Motor neuron (in vitro differentiated cells): ENCODE results near the gene SEMA6A. TPM values are rescaled to one million over a fixed set of nuclear protein-coding genes. Genes with fewer than 3 reads are reported as not detected.

Experiments used
- ATAC-seq, 8 experiments: fragments of 200-7000 bp; cut with Tn5 transposase; replicated peaks in 6 of 8; 2 replicates each; pipeline ENCODE4 v1.8.0; 2021; ENCODE audit warnings: mild to moderate bottlenecking in 8 of 8, moderate library complexity in 8 of 8
- H3K27ac ChIP-seq, 2 donors: fragments of 250-450 bp; sonication (Bioruptor Pico); 2 replicates each; pipeline ENCODE4 v1.9.0; 2021; ENCODE audit warnings: antibody characterized with exemption in 2 of 2, mild to moderate bottlenecking in 2 of 2, moderate library complexity in 1 of 2
- H3K4me1 ChIP-seq, 2 donors: fragments of 250-450 bp; sonication (Bioruptor Pico); replicated peaks in 1 of 2; 2 replicates each; pipeline ENCODE4 v1.6.1; 2021; ENCODE audit warnings: antibody characterized with exemption in 2 of 2, mild to moderate bottlenecking in 2 of 2, moderate library complexity in 1 of 2
- H3K4me3 ChIP-seq, 5 donors: fragments of 250-450 bp; sonication (Bioruptor Pico); 2 replicates each; pipeline ENCODE4 v1.9.0; 2021; ENCODE audit warnings: antibody characterized with exemption in 5 of 5, mild to moderate bottlenecking in 5 of 5, moderate library complexity in 4 of 5
- WGBS, 10 experiments: fragments of 450-650 bp; shearing (Covaris generic); methylation state at CpG; one replicate each; pipeline ENCODE4 v1.0.0; 2022; 5-methylcytosine and 5-hydroxymethylcytosine counted together
- in situ Hi-C, 9 experiments: fragments of 400-800 bp; cut with MboI; loops; one replicate each; pipeline ENCODE4 v1.15.0; 2021; ENCODE audit warnings: low sequenced_read_pairs in 9 of 9, low pct_unique_long_range_greater_than_20kb in 2 of 9; ENCODE audit not compliant: unreplicated experiment in 9 of 9
- total RNA-seq, 8 experiments: library from RNA; unstranded; fragments of 300-600 nt; gene quantifications; 2 replicates each; pipeline versions ENCODE4 v1.2.3 to v1.2.4, GENCODE V29; 2022

SEMA6A gene
- total RNA-seq, 8 experiments from 2014 or later, result 2.6 to 35.9 (median 20.0) TPM

DNA sequence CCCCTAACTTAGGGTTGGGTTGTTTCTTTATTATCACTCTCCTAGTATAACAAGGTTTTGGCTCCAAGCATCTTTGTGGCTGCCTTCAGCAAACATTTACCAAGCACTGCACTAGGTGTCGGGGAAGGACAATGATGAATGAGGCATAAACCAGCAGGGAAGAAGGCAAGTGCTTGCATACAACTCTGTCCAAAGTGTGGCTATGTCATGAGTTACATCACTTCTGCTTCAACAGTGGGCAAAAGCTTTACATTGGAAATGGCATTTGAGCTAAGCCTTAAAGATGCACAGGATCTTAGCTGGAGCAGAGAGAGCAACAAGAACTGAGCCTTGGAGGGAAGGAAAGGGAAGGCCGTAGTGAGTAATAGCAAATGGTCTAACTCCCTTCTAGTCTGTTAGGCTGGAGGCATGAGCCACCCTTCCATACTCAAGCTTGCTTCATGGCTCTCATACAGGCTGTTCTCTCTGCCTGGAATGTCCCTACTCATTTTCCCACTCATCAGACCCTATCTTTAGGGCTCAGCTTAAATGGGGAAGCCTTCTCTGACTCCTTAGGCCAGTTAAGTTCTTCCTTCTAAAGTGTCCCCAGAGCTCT lies 121.8 kb downstream of the SEMA6A start:
- in situ Hi-C loops, result no loop called here
- H3K27ac ChIP-seq, result no peak overlapping the region
- peak in 5 of 8 experiments; percentile 42 to 82 (median 51) for ATAC-seq
- H3K4me3 ChIP-seq, result no peak overlapping the region
- WGBS, 10 experiments, result 17 to 100% (median 60%) methylated on average over 1 of the region's 2 CpGs; no CpG with 5 or more reads in 4 of the 10 experiments
- H3K4me1 ChIP-seq, result peaks cover 58 to 71% of the 10 kb centered on the region in 2 donors

DNA sequence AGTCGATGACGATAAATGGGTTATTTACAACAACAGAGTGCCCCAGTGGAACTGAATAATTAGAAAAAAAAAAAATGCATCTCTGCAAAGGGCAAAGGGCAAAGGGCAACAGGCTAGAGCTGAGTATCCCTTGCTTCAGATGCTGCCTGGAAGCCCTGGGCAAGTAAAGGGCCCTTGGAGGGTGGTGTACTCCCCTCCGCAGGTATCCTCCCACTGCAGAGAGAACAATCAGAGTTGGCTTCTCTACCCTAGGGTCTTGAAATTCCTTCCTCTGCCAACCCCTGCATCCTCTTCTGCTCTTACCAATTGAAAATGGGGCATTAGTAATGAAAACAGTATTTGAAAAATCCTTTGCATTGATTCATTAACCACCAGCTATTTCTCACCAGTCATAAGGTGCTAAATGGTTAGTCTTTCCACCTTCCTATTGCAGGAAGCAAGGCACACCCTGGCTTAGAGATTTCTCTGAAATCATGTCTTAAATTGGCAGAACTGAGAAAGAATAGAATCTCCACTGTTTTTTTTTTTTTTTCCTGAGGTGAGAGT lies 122.6 kb downstream of the SEMA6A start:
- H3K4me3 ChIP-seq, result no peak overlapping the region
- no peak for ATAC-seq
- H3K4me1 ChIP-seq, result peaks cover 58 to 64% of the 10 kb centered on the region in 2 donors
- WGBS, 10 experiments, result 60 to 100% (median 91%) methylated on average over 1 to 3 of the region's 3 CpGs
- in situ Hi-C loops, result no loop called here
- H3K27ac ChIP-seq, result no peak overlapping the region

DNA sequence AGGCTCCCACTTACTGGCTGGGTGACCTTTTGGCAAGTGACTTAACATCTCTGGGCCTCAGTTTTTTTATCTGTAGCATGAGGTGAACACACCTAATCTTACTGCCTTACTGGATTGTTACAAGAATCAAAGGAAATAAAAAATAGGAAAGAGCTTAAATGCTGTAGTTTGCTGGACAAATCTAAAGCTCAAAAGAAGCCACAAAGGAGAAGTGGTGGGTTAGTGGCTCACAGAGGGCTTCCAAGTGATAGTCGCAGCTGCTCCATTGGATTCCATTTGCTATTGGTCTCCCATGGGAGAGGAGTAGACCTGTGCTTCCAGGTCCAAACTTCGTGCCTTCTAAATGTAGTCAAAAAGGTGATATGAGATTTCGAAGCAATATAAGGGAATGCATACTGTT lies 123.6 kb downstream of the SEMA6A start:
- no peak for ATAC-seq
- no peak overlapping the region for H3K4me3 ChIP-seq
- 86 to 100% (median 100%) methylated on average over 1 to 3 of the region's 3 CpGs; no CpG with 5 or more reads in 3 of the 10 experiments for WGBS, 10 experiments
- H3K4me1 ChIP-seq, result peaks cover 53 to 55% of the 10 kb centered on the region in 2 donors
- in situ Hi-C loops, result no loop called here
- no peak overlapping the region for H3K27ac ChIP-seq

DNA sequence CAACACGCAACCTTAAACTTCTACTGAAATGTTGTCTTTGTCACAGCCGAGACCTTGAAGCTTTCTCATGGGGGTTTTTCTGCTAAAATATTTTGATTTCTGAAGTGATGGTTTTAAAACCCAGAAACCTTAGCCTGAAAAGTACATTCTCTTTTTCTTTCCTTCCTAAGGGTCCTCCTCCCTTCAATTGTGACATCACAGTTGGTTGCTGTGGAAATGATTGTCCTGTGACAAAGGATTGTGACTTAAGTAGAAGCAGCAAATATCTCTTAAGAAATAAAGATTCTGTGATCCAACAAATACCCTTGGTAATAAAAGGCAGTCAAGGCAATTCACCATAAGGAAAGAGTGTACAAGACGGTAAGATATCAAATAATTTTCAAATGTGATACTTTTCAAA lies 125.2 kb downstream of the SEMA6A start:
- Histone ChIP-seq H3K4me1 (peaks cover 46 to 54% of the 10 kb centered on the region in 2 donors), H3K27ac (no peak overlapping the region), H3K4me3 (no peak overlapping the region)
- 73 to 100% (median 83%) methylated on average over 1 to 3 of the region's 3 CpGs; no CpG with 5 or more reads in 1 of the 10 experiments for WGBS, 10 experiments
- no peak for ATAC-seq
- in situ Hi-C loops, result no loop called here

DNA sequence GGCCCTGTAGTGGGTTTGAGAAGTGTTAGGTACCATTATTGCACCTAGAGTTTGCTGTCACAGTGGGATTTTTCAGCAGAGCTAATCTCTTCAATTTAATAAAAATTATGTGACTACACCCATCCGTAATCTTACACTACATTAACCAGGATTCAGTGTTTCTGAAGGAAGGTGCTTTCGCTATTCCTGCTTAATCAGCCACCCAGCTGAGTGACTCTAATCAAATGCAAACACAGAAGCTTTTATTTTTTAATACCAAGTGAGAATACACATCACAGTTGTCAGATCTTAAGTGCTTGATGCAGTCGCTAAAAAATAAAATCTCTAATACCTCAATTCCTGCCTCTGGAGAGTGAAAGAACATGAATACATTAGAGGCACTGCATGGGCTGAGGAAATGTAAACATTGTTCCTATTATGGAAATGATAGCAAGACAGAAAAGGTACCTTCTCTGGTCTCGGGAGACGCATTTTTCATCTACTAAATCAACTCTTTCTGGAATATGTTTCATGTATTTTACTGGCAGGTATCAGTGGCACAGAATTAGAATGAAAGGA lies 125.7 kb downstream of the SEMA6A start:
- no peak overlapping the region for H3K4me3 ChIP-seq
- H3K4me1 ChIP-seq, result peaks cover 46 to 54% of the 10 kb centered on the region in 2 donors
- ATAC-seq, result peak in 6 of 8 experiments; percentile 13 to 67 (median 50)
- in situ Hi-C loops, result no loop called here
- 20 to 100% (median 50%) methylated on average over 1 to 5 of the region's 5 CpGs for WGBS, 10 experiments
- H3K27ac ChIP-seq, result no peak overlapping the region

DNA sequence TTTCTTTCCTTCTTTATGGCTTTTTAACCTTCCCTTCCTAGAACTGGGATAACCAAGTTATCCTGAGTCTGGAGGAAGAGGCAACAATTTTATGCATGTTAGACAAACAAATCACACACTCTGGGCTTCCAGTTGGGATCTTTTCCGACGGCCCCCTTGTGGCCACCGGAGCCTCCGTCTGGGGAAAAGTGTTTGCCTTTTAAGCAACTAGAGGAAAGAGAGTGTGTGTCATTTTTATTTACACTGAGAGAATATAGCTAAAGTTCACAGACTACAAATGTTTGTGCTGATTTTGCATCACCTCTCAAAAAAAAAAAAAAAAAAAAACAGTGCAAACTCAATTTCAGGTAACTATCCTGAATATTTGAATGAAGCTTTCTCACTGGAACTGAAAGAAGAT lies 126.2 kb downstream of the SEMA6A start:
- no peak for ATAC-seq
- no peak overlapping the region for H3K27ac ChIP-seq

DNA sequence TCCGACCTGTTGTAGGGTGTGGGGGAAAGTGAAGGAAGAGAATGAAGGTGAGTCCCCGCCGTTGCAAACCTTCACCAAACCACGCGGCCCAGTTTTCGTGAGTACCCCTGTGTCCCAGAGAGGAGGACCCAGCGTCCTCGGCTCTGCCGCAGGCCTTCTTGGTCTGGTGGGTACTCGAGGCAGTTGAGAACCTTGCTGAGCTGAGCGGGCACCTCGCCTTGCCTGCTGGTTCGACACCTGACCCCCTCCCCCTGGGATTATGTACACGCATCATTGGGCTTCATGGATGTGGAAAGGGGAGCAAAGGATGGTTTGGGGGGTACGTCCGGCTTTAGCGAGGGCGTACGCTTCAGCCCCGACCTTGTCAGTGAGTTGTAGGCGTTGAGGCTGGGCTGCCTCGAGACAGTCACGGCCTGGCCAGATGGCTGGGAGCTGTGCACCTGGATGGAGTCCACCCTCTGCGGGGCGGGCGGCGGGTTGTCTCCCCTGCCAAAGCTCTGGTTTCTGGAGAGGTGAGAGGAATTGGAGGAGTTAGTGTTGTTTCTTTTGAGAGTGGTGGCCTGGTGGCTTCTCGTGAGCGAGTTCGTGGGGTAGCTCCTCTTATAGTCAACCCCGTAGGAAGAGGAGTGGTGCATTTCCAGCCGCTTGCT lies 128.1 kb downstream of the SEMA6A start:
- H3K4me3 ChIP-seq, result no peak overlapping the region
- H3K27ac ChIP-seq, result no peak overlapping the region
- WGBS, 10 experiments, result 93 to 100% (median 99%) methylated on average over 2 to 11 of the region's 32 CpGs; no CpG with 5 or more reads in 2 of the 10 experiments
- in situ Hi-C loops, result no loop called here
- H3K4me1 ChIP-seq, result peaks cover 44 to 57% of the 10 kb centered on the region in 2 donors
- no peak for ATAC-seq

More for the DNA sequence above, 126.2 kb downstream of the SEMA6A start:
- Histone ChIP-seq H3K4me3 (no peak overlapping the region), H3K4me1 (peaks cover 45 to 54% of the 10 kb centered on the region in 2 donors)
- 73 to 100% (median 85%) methylated on average over 1 to 4 of the region's 4 CpGs; no CpG with 5 or more reads in 4 of the 10 experiments for WGBS, 10 experiments
- in situ Hi-C loops, result no loop called here

DNA sequence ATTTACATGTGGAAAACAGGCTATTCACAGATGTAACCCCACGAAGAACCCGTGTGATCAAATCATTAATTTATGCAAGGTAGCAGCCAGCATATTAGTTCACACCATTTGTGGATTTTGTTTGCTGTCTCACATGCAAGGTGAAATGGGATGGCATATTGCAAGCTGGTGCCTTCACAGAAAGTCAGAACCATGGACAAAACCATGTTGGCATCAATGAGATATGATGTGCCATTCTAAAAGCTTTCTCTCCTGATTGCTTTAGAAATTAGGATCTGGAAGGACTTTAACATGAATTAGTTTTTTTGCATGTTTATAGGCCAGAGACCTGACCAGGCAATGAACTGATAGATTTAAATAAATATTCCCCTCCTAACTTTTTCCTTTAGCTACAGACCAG lies 129.3 kb downstream of the SEMA6A start:
- Histone ChIP-seq H3K27ac (no peak overlapping the region), H3K4me3 (no peak overlapping the region), H3K4me1 (peaks cover 56 to 65% of the 10 kb centered on the region in 2 donors)
- 20 to 100% (median 94%) methylated on average over 1 to 2 of the region's 2 CpGs; no CpG with 5 or more reads in 2 of the 10 experiments for WGBS, 10 experiments
- in situ Hi-C loops, result no loop called here
- no peak for ATAC-seq

DNA sequence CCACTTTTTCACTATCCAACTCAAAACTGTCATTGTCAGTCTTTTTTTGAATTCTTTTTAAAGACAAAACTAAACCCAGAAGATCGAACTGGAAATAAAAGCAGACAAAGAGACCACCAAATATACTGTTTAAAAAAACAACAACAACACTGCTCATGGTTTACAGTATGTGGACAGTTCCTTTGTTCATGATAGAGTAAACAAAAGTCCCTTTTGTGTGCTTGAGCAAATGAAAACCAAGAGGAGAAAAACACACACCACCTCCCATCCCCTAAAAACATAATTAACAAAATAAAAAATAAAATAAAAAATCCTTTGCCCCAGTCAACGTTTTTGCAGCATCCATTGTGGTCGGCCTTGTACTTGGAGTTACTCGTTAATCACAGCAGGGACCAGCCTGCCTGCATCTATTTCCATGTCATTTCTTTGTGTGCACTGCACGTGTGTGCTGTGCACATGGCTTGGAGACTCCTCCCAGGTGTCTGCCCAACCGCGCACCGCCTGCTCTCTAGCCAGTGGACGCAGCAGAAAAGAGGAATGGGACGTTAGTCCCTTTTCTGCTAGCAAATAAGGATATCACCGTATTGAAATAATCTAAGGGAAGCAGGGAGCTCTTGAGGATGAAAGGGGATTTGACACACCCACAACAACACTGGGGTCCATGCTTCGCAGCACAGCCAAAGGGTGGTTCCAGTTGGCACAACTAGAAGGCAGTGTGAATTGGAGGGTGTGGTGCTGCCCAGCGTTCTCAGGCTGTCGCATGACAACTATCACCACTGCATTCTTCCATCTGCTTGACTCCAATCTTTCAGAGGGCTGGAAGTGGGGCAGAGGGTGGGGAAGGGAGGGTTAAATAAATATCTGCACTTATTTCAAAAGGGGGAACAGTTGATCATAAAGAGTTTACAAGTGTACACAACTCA lies 130.0 kb downstream of the SEMA6A start:
- peak in 7 of 8 experiments; percentile 28 to 80 (median 74) for ATAC-seq
- H3K4me1 ChIP-seq, result peaks cover 60 to 68% of the 10 kb centered on the region in 2 donors
- no peak overlapping the region for H3K27ac ChIP-seq
- no peak overlapping the region for H3K4me3 ChIP-seq
- in situ Hi-C loops, result no loop called here
- WGBS, 10 experiments, result 0 to 72% (median 52%) methylated on average over 1 to 11 of the region's 14 CpGs

DNA sequence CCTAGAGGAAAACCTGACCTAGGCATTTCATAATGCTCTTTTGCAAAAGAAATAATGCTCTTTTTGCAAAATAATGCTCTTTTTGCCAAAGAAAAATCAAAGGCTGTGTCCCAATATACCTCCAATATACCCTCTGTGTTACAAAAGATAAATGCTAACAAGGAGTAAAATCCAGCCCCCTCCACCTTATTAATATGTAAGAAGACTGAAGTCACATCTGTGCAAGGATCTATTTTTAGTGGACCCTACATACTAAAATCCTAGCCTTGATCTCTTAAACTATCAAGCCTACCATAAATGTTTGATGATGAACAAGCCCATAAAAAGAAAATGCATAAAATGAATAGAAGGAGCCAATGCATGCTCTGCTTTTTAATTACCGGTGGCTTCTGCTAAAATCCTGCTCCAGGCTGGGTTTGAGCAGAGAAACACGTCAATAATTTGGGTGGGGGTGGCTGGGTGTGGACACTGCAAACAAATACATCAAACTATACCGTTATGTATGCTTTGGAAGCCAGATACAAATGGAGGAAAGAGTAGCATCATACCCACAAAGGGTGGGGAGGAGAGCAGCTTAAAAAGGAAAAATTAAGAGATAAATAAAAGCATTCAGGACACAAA lies 131.6 kb downstream of the SEMA6A start:
- H3K27ac ChIP-seq, result no peak overlapping the region
- in situ Hi-C loops, result no loop called here
- H3K4me3 ChIP-seq, result no peak overlapping the region
- peak in 4 of 8 experiments; percentile 30 to 91 (median 52) for ATAC-seq
- H3K4me1 ChIP-seq, result peaks cover 59 to 68% of the 10 kb centered on the region in 2 donors
- 9 to 81% (median 54%) methylated on average over 1 to 3 of the region's 3 CpGs; no CpG with 5 or more reads in 2 of the 10 experiments for WGBS, 10 experiments

DNA sequence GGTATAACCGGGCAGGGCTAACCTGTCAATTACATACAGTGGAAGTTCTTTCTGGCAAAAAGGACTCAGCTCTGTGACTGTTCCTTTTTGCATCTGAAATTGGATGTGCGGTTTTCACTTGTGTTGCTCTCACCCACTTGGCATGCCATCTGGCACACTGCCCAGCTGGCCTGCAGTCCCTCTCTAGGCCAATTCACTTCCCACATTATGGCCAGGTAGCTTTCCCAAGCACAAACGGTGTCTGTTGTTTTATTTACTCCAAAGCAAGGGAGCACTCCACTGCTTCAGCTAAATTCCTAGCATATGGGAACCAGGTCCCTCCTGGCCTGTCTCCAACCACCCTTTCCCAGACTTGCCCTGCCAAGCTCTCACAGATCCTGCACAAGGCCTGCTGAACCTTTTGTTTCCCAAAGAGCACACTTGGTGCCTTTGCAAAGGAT lies 132.5 kb downstream of the SEMA6A start:
- 36 to 86% (median 82%) methylated on average over 1 to 2 of the region's 3 CpGs; no CpG with 5 or more reads in 6 of the 10 experiments for WGBS, 10 experiments
- peak in 2 of 8 experiments; percentile 12 to 35 for ATAC-seq
- in situ Hi-C loops, result no loop called here
- Histone ChIP-seq H3K27ac (no peak overlapping the region), H3K4me1 (peaks cover 59 to 68% of the 10 kb centered on the region in 2 donors), H3K4me3 (no peak overlapping the region)

DNA sequence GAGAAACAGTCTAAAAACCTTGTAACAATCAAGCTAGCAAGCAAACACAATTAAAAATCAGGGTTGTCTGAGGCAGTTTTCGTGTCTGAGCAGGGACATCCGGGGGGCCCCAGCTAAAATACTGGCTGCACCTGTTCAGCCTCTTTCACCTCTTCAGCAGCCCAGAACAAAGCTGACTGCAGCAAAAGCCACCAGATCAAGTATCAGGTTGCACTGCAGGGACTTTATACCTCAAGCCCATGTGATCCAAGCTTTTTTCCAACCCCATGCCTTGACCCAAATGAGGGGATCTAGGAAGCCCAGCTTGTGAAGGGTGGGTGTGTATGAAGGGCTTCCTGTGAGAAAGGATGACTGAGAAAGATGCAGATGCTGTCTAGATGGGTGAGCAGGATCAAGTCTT lies 133.4 kb downstream of the SEMA6A start:
- Histone ChIP-seq H3K27ac (peak overlapping the region in 1 of 2 donors; percentile 23), H3K4me1 (peaks cover 64 to 68% of the 10 kb centered on the region in 2 donors), H3K4me3 (no peak overlapping the region)
- no peak for ATAC-seq
- WGBS, 10 experiments, result 54 to 100% (median 83%) methylated on average over 1 to 2 of the region's 2 CpGs; no CpG with 5 or more reads in 5 of the 10 experiments
- in situ Hi-C loops, result no loop called here
